ENCODE data around the gene CDKAL1.

CDKAL1 gene

DNA sequence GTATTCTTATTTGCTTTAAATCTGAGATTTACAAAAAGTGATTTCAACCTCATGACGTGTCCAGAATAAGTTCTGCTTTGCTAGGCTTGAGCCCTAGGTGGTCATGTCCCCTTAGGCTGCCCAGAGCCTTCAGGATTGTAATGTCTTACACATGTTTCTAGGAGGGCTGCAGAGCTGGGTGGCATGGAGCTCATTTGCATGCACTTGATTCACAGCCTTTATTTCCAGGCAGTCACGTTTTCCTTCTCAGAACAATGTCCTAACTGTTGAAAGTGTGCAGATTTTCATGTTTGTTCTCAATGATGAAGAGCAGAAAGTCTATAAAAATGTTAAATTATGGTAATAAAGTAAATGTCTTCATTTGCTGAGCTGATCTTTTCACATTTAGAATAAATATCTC lies 610.7 kb downstream of the CDKAL1 start:
- DNase-seq, result no peak
- Histone ChIP-seq H3K4me3 (ENCODE audit: low read depth, low read length) (no peak overlapping the region), H3K27me3 (replicated peaks) (no peaks in the 10 kb centered on the region), H3K36me3 (replicated peaks) (no peaks in the 10 kb centered on the region), H3K27ac (no peak overlapping the region)
- in situ Hi-C loops (cut with HindIII; ENCODE audit: low pct_ligation_motif_present, low sequenced_read_pairs), result no loop called here
- TF ChIP-seq, protein P1, sequence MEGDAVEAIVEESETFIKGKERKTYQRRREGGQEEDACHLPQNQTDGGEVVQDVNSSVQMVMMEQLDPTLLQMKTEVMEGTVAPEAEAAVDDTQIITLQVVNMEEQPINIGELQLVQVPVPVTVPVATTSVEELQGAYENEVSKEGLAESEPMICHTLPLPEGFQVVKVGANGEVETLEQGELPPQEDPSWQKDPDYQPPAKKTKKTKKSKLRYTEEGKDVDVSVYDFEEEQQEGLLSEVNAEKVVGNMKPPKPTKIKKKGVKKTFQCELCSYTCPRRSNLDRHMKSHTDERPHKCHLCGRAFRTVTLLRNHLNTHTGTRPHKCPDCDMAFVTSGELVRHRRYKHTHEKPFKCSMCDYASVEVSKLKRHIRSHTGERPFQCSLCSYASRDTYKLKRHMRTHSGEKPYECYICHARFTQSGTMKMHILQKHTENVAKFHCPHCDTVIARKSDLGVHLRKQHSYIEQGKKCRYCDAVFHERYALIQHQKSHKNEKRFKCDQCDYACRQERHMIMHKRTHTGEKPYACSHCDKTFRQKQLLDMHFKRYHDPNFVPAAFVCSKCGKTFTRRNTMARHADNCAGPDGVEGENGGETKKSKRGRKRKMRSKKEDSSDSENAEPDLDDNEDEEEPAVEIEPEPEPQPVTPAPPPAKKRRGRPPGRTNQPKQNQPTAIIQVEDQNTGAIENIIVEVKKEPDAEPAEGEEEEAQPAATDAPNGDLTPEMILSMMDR (IDR thresholded peaks at IDR 0.05; ENCODE audit: low read depth, low read length, missing control alignments), result no peak

DNA sequence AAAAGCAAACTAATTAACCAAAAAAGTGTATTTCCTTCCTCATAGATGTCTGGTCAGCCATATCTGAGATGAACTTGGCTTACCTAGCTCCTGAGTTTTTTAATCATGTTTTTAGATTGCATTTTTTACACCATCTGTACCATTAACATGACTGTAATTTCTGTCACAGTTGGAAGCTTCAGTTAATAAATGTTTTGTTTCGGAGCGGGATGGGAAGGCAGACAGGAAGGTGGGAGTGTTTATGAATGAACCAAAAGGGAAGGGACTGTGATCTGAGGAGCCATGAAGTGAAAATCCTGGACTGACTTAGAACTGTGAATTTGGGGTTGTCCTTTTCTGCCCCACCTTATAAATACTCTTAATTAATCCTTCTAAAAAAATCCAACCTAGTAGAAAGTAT lies 613.7 kb downstream of the CDKAL1 start:
- no peak overlapping the region for H3K4me3 ChIP-seq (ENCODE audit: low read depth, low read length)
- H3K27ac ChIP-seq, result no peak overlapping the region
- in situ Hi-C loops (cut with HindIII; ENCODE audit: low pct_ligation_motif_present, low sequenced_read_pairs), result no loop called here
- no peaks in the 10 kb centered on the region for H3K36me3 ChIP-seq (replicated peaks)
- no peak for DNase-seq
- H3K27me3 ChIP-seq (replicated peaks), result no peaks in the 10 kb centered on the region
- TF ChIP-seq, protein P1 (IDR thresholded peaks at IDR 0.05; ENCODE audit: low read depth, low read length, missing control alignments), result no peak

DNA sequence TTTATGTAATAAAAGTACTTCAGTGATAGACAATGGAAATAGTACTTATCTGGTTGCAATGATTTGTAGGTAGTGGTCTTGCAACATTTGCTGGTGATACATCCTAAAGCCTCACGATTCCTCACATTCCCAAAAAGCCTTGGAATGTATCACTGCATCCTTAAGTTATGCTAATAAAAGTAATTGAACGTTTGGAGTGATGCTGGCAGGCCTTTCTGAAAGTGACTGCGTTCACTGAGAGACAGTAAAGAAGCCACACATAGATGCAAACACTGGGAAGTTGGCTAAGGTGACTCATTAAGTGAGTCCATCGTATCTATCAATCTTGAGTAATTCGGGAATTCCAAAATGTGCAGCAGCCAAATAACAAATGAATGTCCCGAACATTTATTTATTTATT lies 615.2 kb downstream of the CDKAL1 start:
- H3K36me3 ChIP-seq (replicated peaks), result no peaks in the 10 kb centered on the region
- no peak overlapping the region for H3K4me3 ChIP-seq (ENCODE audit: low read depth, low read length)
- no peak for DNase-seq
- in situ Hi-C loops (cut with HindIII; ENCODE audit: low pct_ligation_motif_present, low sequenced_read_pairs), result no loop called here
- H3K27ac ChIP-seq, result no peak overlapping the region
- TF ChIP-seq, protein P1 (IDR thresholded peaks at IDR 0.05; ENCODE audit: low read depth, low read length, missing control alignments), result no peak
- H3K27me3 ChIP-seq (replicated peaks), result no peaks in the 10 kb centered on the region

DNA sequence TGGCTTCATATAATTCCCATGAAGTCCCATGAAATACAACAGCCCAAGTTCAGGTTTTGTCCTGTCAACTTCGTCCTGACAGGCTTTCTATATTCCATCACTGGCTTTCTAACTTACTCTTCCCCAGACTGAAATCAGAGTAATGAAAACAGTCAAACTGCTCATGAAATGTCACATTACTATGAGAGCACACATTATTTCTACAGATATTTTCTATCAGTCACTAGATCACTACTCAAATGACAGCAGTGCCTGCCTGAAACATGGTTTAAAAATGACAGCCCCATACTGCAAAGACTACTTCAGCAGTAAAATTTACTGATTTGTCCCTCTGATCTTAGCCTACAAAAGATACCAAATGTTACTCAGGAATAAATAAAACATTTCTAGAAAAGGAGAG lies 616.4 kb downstream of the CDKAL1 start:
- Histone ChIP-seq H3K27ac (no peak overlapping the region), H3K4me3 (ENCODE audit: low read depth, low read length) (no peak overlapping the region), H3K27me3 (replicated peaks) (no peaks in the 10 kb centered on the region), H3K36me3 (replicated peaks) (no peaks in the 10 kb centered on the region)
- no peak for DNase-seq
- in situ Hi-C loops (cut with HindIII; ENCODE audit: low pct_ligation_motif_present, low sequenced_read_pairs), result no loop called here
- TF ChIP-seq, protein P1 (IDR thresholded peaks at IDR 0.05; ENCODE audit: low read depth, low read length, missing control alignments), result no peak

DNA sequence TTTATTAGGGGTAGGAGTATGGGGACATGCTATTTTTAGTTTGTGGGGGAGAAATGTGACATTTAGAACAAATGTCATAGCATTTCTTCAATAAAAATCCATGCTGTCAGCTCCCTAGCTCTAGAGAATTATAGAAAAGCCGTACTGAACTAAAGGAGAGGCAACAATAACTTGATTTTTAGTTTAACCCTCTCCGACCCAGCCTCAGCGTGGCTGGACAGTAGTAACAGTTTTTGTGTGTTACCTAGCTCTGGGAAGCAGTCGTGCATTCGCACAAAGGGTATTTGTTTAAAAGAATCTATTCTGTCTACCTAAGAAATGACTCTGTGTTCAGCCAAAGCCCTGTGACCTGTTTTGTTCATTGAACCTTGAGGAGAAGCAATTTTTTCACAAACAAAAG lies 616.9 kb downstream of the CDKAL1 start:
- TF ChIP-seq, protein P1 (IDR thresholded peaks at IDR 0.05; ENCODE audit: low read depth, low read length, missing control alignments), result no peak
- no peak for DNase-seq
- Histone ChIP-seq H3K27me3 (replicated peaks) (no peaks in the 10 kb centered on the region), H3K4me3 (ENCODE audit: low read depth, low read length) (no peak overlapping the region), H3K27ac (no peak overlapping the region), H3K36me3 (replicated peaks) (no peaks in the 10 kb centered on the region)
- in situ Hi-C loops (cut with HindIII; ENCODE audit: low pct_ligation_motif_present, low sequenced_read_pairs), result no loop called here

DNA sequence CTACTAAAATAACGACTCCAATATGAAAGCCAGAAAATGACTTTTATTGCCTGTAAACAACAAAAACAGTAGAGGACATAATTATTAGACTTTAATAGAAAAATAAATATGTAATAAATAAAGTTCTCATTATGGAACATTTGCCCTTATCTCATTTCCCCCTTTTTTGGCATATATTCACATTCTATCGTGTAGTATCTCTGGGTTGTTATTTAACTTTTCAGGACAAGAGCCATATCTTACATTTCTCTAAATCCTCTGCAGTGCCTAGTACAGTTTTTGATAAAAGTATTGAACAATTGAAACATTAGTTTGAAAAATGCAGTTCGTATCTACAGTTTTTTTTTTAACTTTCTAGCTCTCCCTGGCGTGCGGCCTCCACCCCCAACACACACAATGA lies 617.3 kb downstream of the CDKAL1 start:
- TF ChIP-seq, protein P1 (IDR thresholded peaks at IDR 0.05; ENCODE audit: low read depth, low read length, missing control alignments), result no peak
- no peak for DNase-seq
- Histone ChIP-seq H3K4me3 (ENCODE audit: low read depth, low read length) (no peak overlapping the region), H3K36me3 (replicated peaks) (no peaks in the 10 kb centered on the region), H3K27me3 (replicated peaks) (no peaks in the 10 kb centered on the region), H3K27ac (no peak overlapping the region)
- in situ Hi-C loops (cut with HindIII; ENCODE audit: low pct_ligation_motif_present, low sequenced_read_pairs), result no loop called here

Measured in brain microvascular endothelial cell (primary cell).